ENCODE data around the gene CTRB1.

DNA sequence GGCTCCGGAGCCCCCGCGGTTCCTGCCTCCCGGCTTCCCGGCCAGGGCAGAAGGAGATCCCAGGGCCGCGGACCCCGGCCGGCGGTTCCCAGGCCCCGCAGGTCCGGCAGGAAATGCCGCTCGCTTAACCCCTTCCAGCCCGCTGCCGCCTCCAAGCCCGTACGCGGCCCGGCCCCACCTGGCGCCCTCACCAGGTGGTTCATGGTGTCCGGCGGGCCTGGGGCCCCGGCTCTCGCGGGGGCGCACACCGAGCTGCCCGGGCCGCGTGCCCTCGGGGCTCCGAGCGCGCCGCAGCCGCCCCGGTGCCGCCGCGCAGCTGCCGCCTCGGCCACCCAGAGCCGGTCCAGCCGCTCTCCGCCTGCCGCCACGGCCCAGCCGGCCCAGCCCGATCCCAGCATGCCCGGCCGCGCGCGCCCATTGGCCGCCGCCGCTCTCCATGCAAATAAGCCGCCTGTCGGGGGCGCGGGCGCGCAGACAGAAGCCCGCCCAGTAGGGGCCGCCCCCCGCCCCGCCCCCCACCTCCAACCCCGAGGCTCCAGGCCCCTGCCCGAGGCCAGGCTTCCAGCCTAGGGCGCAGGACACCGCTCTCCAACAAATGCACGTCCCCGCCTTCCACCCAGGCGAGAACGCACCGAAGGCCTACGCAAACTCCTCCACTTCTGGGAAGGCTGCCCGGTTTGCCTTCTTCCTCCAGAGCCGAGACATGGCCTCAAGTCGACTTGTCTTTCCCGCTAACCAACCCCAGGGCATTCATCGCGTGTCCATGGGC lies 32.7 kb downstream of the CTRB1 start, which contains the start of gene BCAR1:
- TF ChIP-seq GATA3 (IDR thresholded peaks at IDR 0.05; ENCODE audit: low read depth, low read length), result no peak
- no peak for TF ChIP-seq GATA2 (IDR thresholded peaks at IDR 0.05; ENCODE audit: low read depth, low read length)

All from SH-SY5Y (cell line).